Calu3 (cell line): Measurements from ENCODE around the gene ELOA2. TPM values are rescaled to one million over a fixed set of nuclear protein-coding genes. Genes with fewer than 3 reads are reported as not detected.

Experiments
- Bru-seq: library from RNA; stranded (reverse); fragments of 400-500 nt; gene quantifications from one replicate; lab custom pipeline; 2021; lab: Mats Ljungman, UMichigan
- BruChase-seq, 2 experiments: library from RNA; stranded (reverse); fragments of 400-500 nt; gene quantifications; one replicate each; lab custom pipeline; 2021; lab: Mats Ljungman, UMichigan
- BruUV-seq: library from RNA; stranded (reverse); fragments of 400-500 nt; replicated peaks from 2 replicates; lab custom pipeline; 2021; lab: Mats Ljungman, UMichigan
- CTCF ChIA-PET: fragments of 300-600 bp; sonication (Branson Sonifier 250); formaldehyde crosslinking; loops from one replicate; lab custom pipeline; 2022; ENCODE audit warnings: antibody characterized with exemption; lab: Charles Lee
- DNase-seq: peaks from one replicate; pipeline ENCODE4 v3.0.0; 2022
- H3K27ac Mint-ChIP-seq: one replicate; pipeline ENCODE4 v1.8.0; 2022; ENCODE audit warnings: mixed read lengths; ENCODE audit not compliant: unreplicated experiment
- H3K27me3 Mint-ChIP-seq: one replicate; pipeline ENCODE4 v1.8.0; 2022; ENCODE audit warnings: mixed read lengths; ENCODE audit not compliant: unreplicated experiment
- H3K36me3 Mint-ChIP-seq: one replicate; pipeline ENCODE4 v1.8.0; 2022; ENCODE audit warnings: mild to moderate bottlenecking, moderate library complexity, mixed read lengths; ENCODE audit not compliant: insufficient read depth, unreplicated experiment
- H3K4me1 Mint-ChIP-seq: one replicate; pipeline ENCODE4 v1.8.0; 2022; ENCODE audit warnings: mild to moderate bottlenecking, low read depth, mixed read lengths; ENCODE audit not compliant: unreplicated experiment
- H3K4me3 Mint-ChIP-seq: one replicate; pipeline ENCODE4 v1.8.0; 2022; ENCODE audit warnings: mild to moderate bottlenecking, low read depth, moderate library complexity, mixed read lengths; ENCODE audit not compliant: unreplicated experiment
- H3K9me3 Mint-ChIP-seq: one replicate; pipeline ENCODE4 v1.8.0; 2022; ENCODE audit warnings: low read depth, mixed read lengths; ENCODE audit not compliant: unreplicated experiment
- intact Hi-C: fragments of 100-400 bp; cut with micrococcal nuclease; formaldehyde crosslinking; loops from one replicate; pipeline ENCODE4 v1.10.0; 2022; ENCODE audit not compliant: unreplicated experiment
- long read RNA-seq: library from polyadenylated mRNA; stranded (forward); transcript quantifications from one replicate; pipeline ENCODE4 v2.0.0, GENCODE V29; 2022
- total RNA-seq: library from RNA; stranded (reverse); gene quantifications from 2 replicates; pipeline ENCODE4 v1.2.3, GENCODE V29; 2022
- TF ChIP-seq, protein P1 (sequence below): fragments of 200-600 bp; IDR thresholded peaks from one replicate; pipeline ENCODE4 v1.8.0; 2022; ENCODE audit warnings: antibody characterized with exemption; ENCODE audit not compliant: unreplicated experiment

ELOA2 gene
- not detected in 2 replicates for total RNA-seq
- Bru-seq, nascent RNA: not detected
- BruChase-seq, experiment 1, labeled RNA remaining after a 6-hour chase: not detected
- BruChase-seq, experiment 2, labeled RNA remaining after a 2-hour chase: not detected
- long read RNA-seq: 0 reads

- intact Hi-C loops: no loop called here
- Mint-ChIP-seq H3K4me3 (no peak within 1 kb of the TSS), H3K4me1 (no peaks in the 10 kb centered on the region), H3K27ac (no peak within 1 kb of the TSS), H3K36me3 (no peaks in the 10 kb centered on the region), H3K9me3 (peaks cover 11% of the 10 kb centered on the region), H3K27me3 (peaks cover 9% of the 10 kb centered on the region)
- DNase-seq: no peak
- no TSS peak for BruUV-seq
- TF ChIP-seq, protein P1, sequence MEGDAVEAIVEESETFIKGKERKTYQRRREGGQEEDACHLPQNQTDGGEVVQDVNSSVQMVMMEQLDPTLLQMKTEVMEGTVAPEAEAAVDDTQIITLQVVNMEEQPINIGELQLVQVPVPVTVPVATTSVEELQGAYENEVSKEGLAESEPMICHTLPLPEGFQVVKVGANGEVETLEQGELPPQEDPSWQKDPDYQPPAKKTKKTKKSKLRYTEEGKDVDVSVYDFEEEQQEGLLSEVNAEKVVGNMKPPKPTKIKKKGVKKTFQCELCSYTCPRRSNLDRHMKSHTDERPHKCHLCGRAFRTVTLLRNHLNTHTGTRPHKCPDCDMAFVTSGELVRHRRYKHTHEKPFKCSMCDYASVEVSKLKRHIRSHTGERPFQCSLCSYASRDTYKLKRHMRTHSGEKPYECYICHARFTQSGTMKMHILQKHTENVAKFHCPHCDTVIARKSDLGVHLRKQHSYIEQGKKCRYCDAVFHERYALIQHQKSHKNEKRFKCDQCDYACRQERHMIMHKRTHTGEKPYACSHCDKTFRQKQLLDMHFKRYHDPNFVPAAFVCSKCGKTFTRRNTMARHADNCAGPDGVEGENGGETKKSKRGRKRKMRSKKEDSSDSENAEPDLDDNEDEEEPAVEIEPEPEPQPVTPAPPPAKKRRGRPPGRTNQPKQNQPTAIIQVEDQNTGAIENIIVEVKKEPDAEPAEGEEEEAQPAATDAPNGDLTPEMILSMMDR: no peak
- CTCF ChIA-PET: no interaction called here
Observed at GRCh38 chr18:47035156-47035671, at the start of gene ELOA2. Gene ELOA2 (minus strand): TSS chr18:47035621. CDS start chr18:47035264, 357 bp downstream.

DNA sequence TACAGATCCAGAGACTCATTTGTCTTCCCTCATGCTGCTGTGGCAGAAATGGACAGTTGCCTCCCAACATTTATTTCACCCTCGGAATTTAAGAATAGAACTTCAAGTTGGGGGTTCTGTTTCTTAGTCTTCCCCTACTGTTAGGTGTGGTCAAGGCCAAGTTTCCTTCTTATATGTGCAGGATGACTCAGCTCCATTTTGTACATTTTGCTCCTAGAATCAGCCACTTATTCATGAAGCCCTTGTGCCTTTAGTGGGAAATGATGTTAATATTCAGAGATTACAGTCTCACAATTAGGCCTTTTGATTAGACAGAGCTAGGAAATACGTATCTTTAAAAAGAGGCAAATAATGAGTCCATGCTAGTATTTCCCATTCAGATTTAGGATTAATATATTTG, 46.2 kb upstream of the ELOA2 start:
- TF ChIP-seq, protein P1: no peak
- Mint-ChIP-seq H3K27me3 (no peaks in the 10 kb centered on the region), H3K4me3 (no peak overlapping the region), H3K9me3 (no peaks in the 10 kb centered on the region), H3K36me3 (no peaks in the 10 kb centered on the region), H3K4me1 (no peaks in the 10 kb centered on the region), H3K27ac (no peak overlapping the region)
- CTCF ChIA-PET: no interaction called here
- BruUV-seq: no TSS peak
- no peak for DNase-seq
- intact Hi-C loops: no loop called here

DNA sequence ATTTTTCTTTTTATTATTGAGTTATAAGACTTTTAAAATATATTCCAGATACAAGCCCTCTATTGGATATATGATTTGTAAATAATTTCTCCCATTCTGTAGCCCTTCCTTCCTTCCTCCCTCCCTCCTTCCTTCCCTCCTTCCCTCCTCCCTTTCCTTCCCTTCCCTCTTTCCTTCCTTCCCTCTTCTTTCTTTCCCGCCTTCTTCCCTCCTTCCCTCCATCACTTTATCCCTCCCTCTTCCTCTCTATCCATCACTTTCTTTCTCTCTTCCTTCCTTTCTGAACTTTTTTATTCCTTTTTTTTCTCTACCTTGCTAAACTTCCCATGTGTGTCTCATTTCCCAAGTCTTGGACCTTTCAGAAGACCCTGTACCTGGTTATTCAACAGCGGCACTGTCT, 45.5 kb upstream of the ELOA2 start:
- intact Hi-C loops: no loop called here
- CTCF ChIA-PET: no interaction called here
- DNase-seq: no peak
- Mint-ChIP-seq H3K4me1 (no peaks in the 10 kb centered on the region), H3K9me3 (no peaks in the 10 kb centered on the region), H3K27ac (no peak overlapping the region), H3K27me3 (no peaks in the 10 kb centered on the region), H3K36me3 (no peaks in the 10 kb centered on the region), H3K4me3 (no peak overlapping the region)
- BruUV-seq: no TSS peak
- TF ChIP-seq, protein P1: no peak

GRCh38 chr18:47077111-47077510, 41.7 kb upstream of the ELOA2 start:
- CTCF ChIA-PET: no interaction called here
- no TSS peak for BruUV-seq
- Mint-ChIP-seq H3K36me3 (no peaks in the 10 kb centered on the region), H3K27ac (no peak overlapping the region), H3K27me3 (no peaks in the 10 kb centered on the region), H3K4me1 (no peaks in the 10 kb centered on the region), H3K9me3 (no peaks in the 10 kb centered on the region), H3K4me3 (no peak overlapping the region)
- TF ChIP-seq, protein P1: no peak
- no peak for DNase-seq
- intact Hi-C loops: no loop called here
